Skin epidermis (tissue), 12 donors: Measurements from ENCODE around the gene AP4E1.
A peak's percentile ranks its signal among the peaks of the same experiment; 100 is the strongest.

Source experiments
- H3K27ac ChIP-seq, 21 experiments: fragments of 200-600 bp; sonication (generic) in 11 of 21; one replicate each; pipeline ENCODE4 v1.5.0; 2020; ENCODE audit warnings: mild to moderate bottlenecking in 3 of 21, inconsistent platforms in 2 of 21, moderate library complexity in 2 of 21
- H3K4me3 ChIP-seq, 7 experiments: fragments of 200-600 bp; sonication (generic) in 2 of 7; one replicate each; pipeline ENCODE4 v1.5.0; 2020; ENCODE audit warnings: inconsistent platforms in 2 of 7, mild to moderate bottlenecking in 2 of 7, moderate library complexity in 1 of 7

Gene AP4E1

GRCh38 chr15:51004103-51004551 lies 95.6 kb downstream of the AP4E1 start:
- no peak overlapping the region for H3K27ac ChIP-seq
- H3K4me3 ChIP-seq = no peak overlapping the region

- Histone ChIP-seq H3K27ac (no peak overlapping the region), H3K4me3 (no peak overlapping the region)
Measured at GRCh38 chr15:51006336-51006985, 98.0 kb downstream of the AP4E1 start.

- no peak overlapping the region for H3K4me3 ChIP-seq
- no peak overlapping the region for H3K27ac ChIP-seq
Measured at GRCh38 chr15:51007131-51007666, 98.7 kb downstream of the AP4E1 start.

- Histone ChIP-seq H3K4me3 (no peak overlapping the region), H3K27ac (no peak overlapping the region)
Measured at GRCh38 chr15:51011212-51011611, 102.7 kb downstream of the AP4E1 start.

GRCh38 chr15:51016615-51017014 lies 108.1 kb downstream of the AP4E1 start:
- Histone ChIP-seq H3K4me3 (no peak overlapping the region), H3K27ac (no peak overlapping the region)

- H3K4me3 ChIP-seq = no peak overlapping the region
- H3K27ac ChIP-seq = no peak overlapping the region
Measured at GRCh38 chr15:51022206-51022605, 113.7 kb downstream of the AP4E1 start.

GRCh38 chr15:51023499-51023898 lies 115.0 kb downstream of the AP4E1 start:
- Histone ChIP-seq H3K27ac (peak overlapping the region in 2 of 21 experiments; percentile 76 to 89), H3K4me3 (no peak overlapping the region)

- peak overlapping the region in 1 of 7 experiments; percentile 8 for H3K4me3 ChIP-seq
- H3K27ac ChIP-seq = peak overlapping the region in 20 of 21 experiments; percentile 12 to 89 (median 76)
Measured at GRCh38 chr15:51024735-51025453, 116.4 kb downstream of the AP4E1 start.

- H3K4me3 ChIP-seq = no peak overlapping the region
- H3K27ac ChIP-seq = peak overlapping the region in 20 of 21 experiments; percentile 12 to 89 (median 76)
Measured at GRCh38 chr15:51025454-51025846, 117.0 kb downstream of the AP4E1 start.

GRCh38 chr15:51030649-51031316 lies 122.3 kb downstream of the AP4E1 start:
- Histone ChIP-seq H3K27ac (peak overlapping the region in 10 of 21 experiments; percentile 6 to 63 (median 35)), H3K4me3 (no peak overlapping the region)

GRCh38 chr15:51037474-51037873 lies 129.0 kb downstream of the AP4E1 start:
- H3K27ac ChIP-seq = peak overlapping the region in 1 of 21 experiments; percentile 47
- H3K4me3 ChIP-seq = peak overlapping the region in 1 of 7 experiments; percentile 0

GRCh38 chr15:51038162-51038973 lies 129.9 kb downstream of the AP4E1 start:
- Histone ChIP-seq H3K4me3 (peak overlapping the region in 1 of 7 experiments; percentile 0), H3K27ac (no peak overlapping the region)

- H3K4me3 ChIP-seq = no peak overlapping the region
- no peak overlapping the region for H3K27ac ChIP-seq
Measured at GRCh38 chr15:51038974-51039319, 130.5 kb downstream of the AP4E1 start.

GRCh38 chr15:51044037-51044727 lies 135.7 kb downstream of the AP4E1 start:
- H3K27ac ChIP-seq = no peak overlapping the region

GRCh38 chr15:51046016-51046415 lies 137.5 kb downstream of the AP4E1 start:
- no peak overlapping the region for H3K4me3 ChIP-seq
- no peak overlapping the region for H3K27ac ChIP-seq

More at GRCh38 chr15:51044037-51044727, 135.7 kb downstream of the AP4E1 start:
- no peak overlapping the region for H3K4me3 ChIP-seq

GRCh38 chr15:51046799-51047449 lies 138.4 kb downstream of the AP4E1 start:
- Histone ChIP-seq H3K4me3 (no peak overlapping the region), H3K27ac (peak overlapping the region in 1 of 21 experiments; percentile 28)

GRCh38 chr15:51048308-51048707 lies 139.8 kb downstream of the AP4E1 start:
- no peak overlapping the region for H3K4me3 ChIP-seq

GRCh38 chr15:51049081-51049480 lies 140.6 kb downstream of the AP4E1 start:
- H3K27ac ChIP-seq = no peak overlapping the region
- no peak overlapping the region for H3K4me3 ChIP-seq

More at GRCh38 chr15:51048308-51048707, 139.8 kb downstream of the AP4E1 start:
- H3K27ac ChIP-seq = no peak overlapping the region
